WTC11 (cell line): Measurements from ENCODE around the gene RPTOR. TPM values are rescaled to one million over a fixed set of nuclear protein-coding genes. Genes with fewer than 3 reads are reported as not detected.

Experiments used
- ATAC-seq: fragments of 200-7000 bp; cut with Tn5 transposase; 2 replicates; pipeline ENCODE4 v1.10.0; 2021; ENCODE audit warnings: mild to moderate bottlenecking, moderate library complexity
- CTCF ChIA-PET: fragments of 300-600 bp; sonication (Branson Sonifier 250); formaldehyde crosslinking; loops from one replicate; lab custom pipeline; 2021; ENCODE audit warnings: antibody characterized with exemption; lab: Charles Lee
- POLR2A ChIA-PET: fragments of 350-600 bp; sonication (Branson Sonifier 250); formaldehyde crosslinking; loops from one replicate; lab custom pipeline; 2021; ENCODE audit warnings: antibody characterized with exemption; lab: Charles Lee
- DNase-seq: peaks from one replicate; pipeline ENCODE4 v3.0.0; 2021; ENCODE audit warnings: low spot score
- H3K27ac Mint-ChIP-seq: 2 replicates; pipeline ENCODE4 v1.8.0; 2021; ENCODE audit warnings: mixed read lengths
- H3K27me3 Mint-ChIP-seq: 2 replicates; pipeline ENCODE4 v1.8.0; 2021; ENCODE audit warnings: low read depth, mild to moderate bottlenecking, moderate library complexity, mixed read lengths
- H3K36me3 Mint-ChIP-seq: 2 replicates; pipeline ENCODE4 v1.8.0; 2021; ENCODE audit warnings: mixed read lengths
- H3K4me1 Mint-ChIP-seq: 2 replicates; pipeline ENCODE4 v1.8.0; 2022; ENCODE audit warnings: mixed read lengths
- H3K4me3 Mint-ChIP-seq: 2 replicates; pipeline ENCODE4 v1.8.0; 2021; ENCODE audit warnings: mild to moderate bottlenecking, moderate library complexity, mixed read lengths
- H3K9me3 Mint-ChIP-seq: 2 replicates; pipeline ENCODE4 v1.8.0; 2021; ENCODE audit warnings: mixed read lengths
- ARID4B ChIP-seq: sonication (generic); formaldehyde crosslinking; IDR thresholded peaks from 2 replicates; pipeline ENCODE4 v1.8.0; 2023; ENCODE audit warnings: missing genetic modification reagents, mild to moderate bottlenecking, borderline replicate concordance
- CREB1 ChIP-seq: sonication (generic); formaldehyde crosslinking; IDR thresholded peaks from 2 replicates; pipeline ENCODE4 v1.8.0; 2023; ENCODE audit warnings: mild to moderate bottlenecking, missing genetic modification reagents
- CTCF ChIP-seq: fragments of 200-600 bp; IDR thresholded peaks from 2 replicates; pipeline ENCODE4 v1.8.0; 2022; ENCODE audit warnings: antibody characterized with exemption
- ESRRA ChIP-seq: sonication (generic); formaldehyde crosslinking; IDR thresholded peaks from 2 replicates; pipeline ENCODE4 v1.8.1; 2022; ENCODE audit warnings: mild to moderate bottlenecking, missing genetic modification reagents, borderline replicate concordance
- FOXK1 ChIP-seq: sonication (generic); formaldehyde crosslinking; IDR thresholded peaks from 2 replicates; pipeline ENCODE4 v1.8.0; 2022; ENCODE audit warnings: mild to moderate bottlenecking, moderate library complexity, missing genetic modification reagents
- FOXP1 ChIP-seq: sonication (generic); formaldehyde crosslinking; IDR thresholded peaks from 2 replicates; pipeline ENCODE4 v1.8.0; 2022; ENCODE audit warnings: missing genetic modification reagents, mild to moderate bottlenecking, moderate library complexity, borderline replicate concordance
- GTF2I ChIP-seq: fragments of 250-450 bp; sonication (Bioruptor Pico); conservative IDR thresholded peaks from 2 replicates; pipeline ENCODE4 v1.4.0; 2021; ENCODE audit warnings: mild to moderate bottlenecking
- JAZF1 ChIP-seq: fragments of 250-450 bp; sonication (Bioruptor Pico); IDR thresholded peaks from 2 replicates; pipeline ENCODE4 v1.9.0; 2021; ENCODE audit warnings: moderate library complexity, mild to moderate bottlenecking, inconsistent platforms
- JUN ChIP-seq: sonication (generic); formaldehyde crosslinking; IDR thresholded peaks from 2 replicates; pipeline ENCODE4 v1.8.0; 2023; ENCODE audit warnings: mild to moderate bottlenecking, missing genetic modification reagents
- MXD4 ChIP-seq: fragments of 250-450 bp; sonication (Bioruptor Pico); IDR thresholded peaks from 2 replicates; pipeline ENCODE4 v1.8.0; 2021; ENCODE audit warnings: mild to moderate bottlenecking, moderate library complexity, borderline replicate concordance
- MYBL2 ChIP-seq: sonication (generic); formaldehyde crosslinking; IDR thresholded peaks from 2 replicates; pipeline ENCODE4 v1.8.1; 2023; ENCODE audit warnings: mild to moderate bottlenecking, moderate library complexity, missing genetic modification reagents
- NFATC4 ChIP-seq: fragments of 250-450 bp; sonication (Bioruptor Pico); IDR thresholded peaks from 2 replicates; pipeline ENCODE4 v1.9.0; 2021; ENCODE audit warnings: mild to moderate bottlenecking
- NR1H2 ChIP-seq: sonication (generic); formaldehyde crosslinking; IDR thresholded peaks from 2 replicates; pipeline ENCODE4 v1.9.0; 2021; ENCODE audit warnings: mild to moderate bottlenecking, moderate library complexity, missing genetic modification reagents
- SMAD3 ChIP-seq: sonication (generic); formaldehyde crosslinking; IDR thresholded peaks from 2 replicates; pipeline ENCODE4 v1.8.0; 2022; ENCODE audit warnings: missing genetic modification reagents, mild to moderate bottlenecking, borderline replicate concordance
- SMAD4 ChIP-seq: sonication (generic); formaldehyde crosslinking; IDR thresholded peaks from 2 replicates; pipeline ENCODE4 v1.8.0; 2022; ENCODE audit warnings: mild to moderate bottlenecking, missing genetic modification reagents
- SP1 ChIP-seq: sonication (generic); formaldehyde crosslinking; conservative IDR thresholded peaks from 2 replicates; pipeline ENCODE4 v1.8.1; 2022; ENCODE audit warnings: missing genetic modification reagents
- ZBTB21 ChIP-seq: sonication (generic); formaldehyde crosslinking; IDR thresholded peaks from 2 replicates; pipeline ENCODE4 v1.8.1; 2023; ENCODE audit warnings: mild to moderate bottlenecking, missing genetic modification reagents, borderline replicate concordance
- ZNF121 ChIP-seq: sonication (generic); formaldehyde crosslinking; IDR thresholded peaks from 2 replicates; pipeline ENCODE4 v1.8.0; 2023; ENCODE audit warnings: missing genetic modification reagents
- total RNA-seq: library from RNA; stranded (reverse); gene quantifications from 3 replicates; pipeline ENCODE4 v1.2.3, GENCODE V29; 2021
- TF ChIP-seq, protein P1 (sequence below): sonication (generic); formaldehyde crosslinking; IDR thresholded peaks from 2 replicates; pipeline ENCODE4 v1.8.1; 2022; ENCODE audit warnings: mild to moderate bottlenecking, missing genetic modification reagents, moderate library complexity, borderline replicate concordance
- TF ChIP-seq, protein P2 (sequence below): sonication (generic); formaldehyde crosslinking; conservative IDR thresholded peaks from 2 replicates; pipeline ENCODE4 v1.8.1; 2022; ENCODE audit warnings: mild to moderate bottlenecking, missing genetic modification reagents
- TF ChIP-seq, protein P3 (sequence below): fragments of 250-450 bp; sonication (Bioruptor Pico); IDR thresholded peaks from 2 replicates; pipeline ENCODE4 v1.9.0; 2021; ENCODE audit warnings: moderate library complexity, mild to moderate bottlenecking, inconsistent platforms, borderline replicate concordance

The RPTOR gene
- total RNA-seq, 1 experiment from 2014 or later: 41.0 TPM

DNA sequence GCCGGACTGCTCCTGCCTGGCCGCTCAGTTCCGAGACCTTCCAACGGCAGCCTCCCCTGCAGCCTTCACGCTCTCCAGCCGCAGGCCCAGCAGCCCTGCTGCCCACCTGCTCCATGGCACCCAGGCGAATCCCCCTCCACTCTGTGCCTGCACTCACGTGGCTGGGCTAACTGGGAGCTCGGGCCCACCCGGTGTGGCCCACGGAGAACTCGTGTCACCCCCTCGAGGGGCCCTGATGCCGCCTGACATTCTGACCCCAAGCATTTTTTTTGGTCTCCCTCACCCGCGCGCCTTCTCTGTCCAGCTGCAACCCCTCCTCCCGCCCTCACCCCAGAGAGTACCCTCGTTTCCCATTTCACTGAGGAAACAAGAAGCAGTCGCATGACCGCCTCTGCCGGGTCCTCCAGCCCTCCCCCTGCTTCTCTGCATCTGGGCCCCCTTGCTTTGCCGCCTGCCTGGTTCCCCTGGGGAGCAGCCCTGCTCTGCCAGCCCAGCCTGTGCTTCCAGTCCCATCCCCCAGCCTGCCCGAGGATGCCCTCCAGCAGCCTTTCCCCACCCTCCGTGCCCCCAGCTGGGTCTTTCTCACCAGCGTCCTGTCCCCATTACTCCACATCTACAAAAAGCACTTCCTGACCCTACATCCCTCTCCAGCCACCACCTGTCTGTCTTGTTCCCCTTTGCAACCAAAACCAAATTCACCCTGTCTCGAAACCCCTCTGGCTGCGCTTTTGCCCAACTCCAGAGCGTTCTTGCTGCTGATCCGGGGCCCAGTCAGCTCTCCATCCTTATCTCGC lies 300.6 kb downstream of the RPTOR start (continued):
- no peak for TF ChIP-seq MXD4 (CRISPR knock-in tag)
- no peak for TF ChIP-seq ZNF121 (CRISPR knock-in tag)
- no peak for TF ChIP-seq MYBL2 (CRISPR knock-in tag)
- TF ChIP-seq, protein P1, sequence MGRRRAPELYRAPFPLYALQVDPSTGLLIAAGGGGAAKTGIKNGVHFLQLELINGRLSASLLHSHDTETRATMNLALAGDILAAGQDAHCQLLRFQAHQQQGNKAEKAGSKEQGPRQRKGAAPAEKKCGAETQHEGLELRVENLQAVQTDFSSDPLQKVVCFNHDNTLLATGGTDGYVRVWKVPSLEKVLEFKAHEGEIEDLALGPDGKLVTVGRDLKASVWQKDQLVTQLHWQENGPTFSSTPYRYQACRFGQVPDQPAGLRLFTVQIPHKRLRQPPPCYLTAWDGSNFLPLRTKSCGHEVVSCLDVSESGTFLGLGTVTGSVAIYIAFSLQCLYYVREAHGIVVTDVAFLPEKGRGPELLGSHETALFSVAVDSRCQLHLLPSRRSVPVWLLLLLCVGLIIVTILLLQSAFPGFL (CRISPR knock-in tag): no peak

DNA sequence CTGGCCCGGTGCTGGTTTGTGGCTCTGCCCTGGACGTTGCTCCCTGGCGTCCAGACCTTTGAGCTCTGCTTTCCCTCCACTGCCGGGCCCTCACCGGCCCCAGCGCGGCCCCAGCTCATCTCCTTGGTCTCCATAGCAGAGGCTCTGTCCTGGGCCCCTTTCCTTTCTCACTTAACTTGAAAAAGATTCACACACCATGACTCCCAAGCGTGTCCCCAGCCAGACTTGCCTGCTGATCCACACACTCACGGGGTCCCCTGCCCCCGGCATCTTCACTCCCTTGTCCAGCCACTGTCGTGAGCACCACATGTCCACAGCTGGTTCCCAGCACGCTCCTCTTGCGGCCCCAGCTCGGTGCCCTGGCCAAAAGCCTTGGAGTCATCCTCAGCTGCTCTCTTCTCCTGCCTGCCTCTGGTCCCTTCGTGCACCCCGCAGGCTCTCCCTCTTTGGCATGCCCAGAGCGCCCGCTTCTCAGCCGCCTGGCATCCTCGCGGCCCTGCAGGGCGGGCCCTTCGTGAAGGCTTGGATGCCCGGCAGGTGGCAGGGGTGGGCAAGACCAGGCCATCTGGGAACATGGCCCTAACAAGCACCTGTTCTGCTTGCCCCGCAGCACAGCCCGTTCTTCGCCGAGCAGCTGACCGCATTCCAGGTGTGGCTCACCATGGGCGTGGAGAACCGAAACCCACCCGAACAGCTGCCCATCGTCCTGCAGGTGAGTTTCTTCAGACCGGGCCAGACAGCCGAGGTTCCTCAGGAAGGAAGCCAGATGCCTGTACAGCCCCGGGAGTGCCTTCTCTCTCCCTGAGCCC lies 301.4 kb downstream of the RPTOR start:
- ATAC-seq (no peak), DNase-seq (no peak)
- Mint-ChIP-seq H3K36me3 (peaks cover 12% of the 10 kb centered on the region), H3K9me3 (no peaks in the 10 kb centered on the region), H3K27me3 (no peaks in the 10 kb centered on the region), H3K4me3 (no peak overlapping the region), H3K27ac (peak overlapping the region; percentile 55), H3K4me1 (peaks cover 13% of the 10 kb centered on the region)
- no peak for TF ChIP-seq ESRRA (CRISPR knock-in tag)
- no peak for TF ChIP-seq JUN (CRISPR knock-in tag)
- TF ChIP-seq SMAD3 (CRISPR knock-in tag): no peak
- TF ChIP-seq ZBTB21 (CRISPR knock-in tag): no peak
- TF ChIP-seq SMAD4 (CRISPR knock-in tag): no peak
- no peak for TF ChIP-seq NFATC4 (CRISPR knock-in tag)
- no peak for TF ChIP-seq JAZF1 (CRISPR knock-in tag)
- TF ChIP-seq NR1H2 (CRISPR knock-in tag): no peak
- no peak for TF ChIP-seq GTF2I
- TF ChIP-seq, protein P2, sequence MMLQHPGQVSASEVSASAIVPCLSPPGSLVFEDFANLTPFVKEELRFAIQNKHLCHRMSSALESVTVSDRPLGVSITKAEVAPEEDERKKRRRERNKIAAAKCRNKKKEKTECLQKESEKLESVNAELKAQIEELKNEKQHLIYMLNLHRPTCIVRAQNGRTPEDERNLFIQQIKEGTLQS (CRISPR knock-in tag): no peak
- TF ChIP-seq CREB1 (CRISPR knock-in tag): no peak
- no peak for TF ChIP-seq ARID4B
- TF ChIP-seq FOXK1: no peak
- no peak for TF ChIP-seq SP1 (CRISPR knock-in tag)
- TF ChIP-seq FOXP1 (CRISPR knock-in tag): no peak
- no peak for TF ChIP-seq ZNF121 (CRISPR knock-in tag)
- no peak for TF ChIP-seq CTCF
- TF ChIP-seq, protein P3, sequence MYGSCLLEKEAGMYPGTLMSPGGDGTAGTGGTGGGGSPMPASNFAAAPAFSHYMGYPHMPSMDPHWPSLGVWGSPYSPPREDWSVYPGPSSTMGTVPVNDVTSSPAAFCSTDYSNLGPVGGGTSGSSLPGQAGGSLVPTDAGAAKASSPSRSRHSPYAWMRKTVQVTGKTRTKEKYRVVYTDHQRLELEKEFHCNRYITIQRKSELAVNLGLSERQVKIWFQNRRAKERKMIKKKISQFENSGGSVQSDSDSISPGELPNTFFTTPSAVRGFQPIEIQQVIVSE (CRISPR knock-in tag): no peak
- CTCF ChIA-PET: interaction anchor here (0.7 to 1.8 kb wide), 4 partner anchors 18 to 75 kb away, joined by 3 to 8 read pairs (median 4); no protein-coding TSS in a partner anchor
- POLR2A ChIA-PET: interaction anchor here (0.5 to 0.7 kb wide), 2 partner anchors 120 to 368 kb away, joined by 3 read pairs; no protein-coding TSS in a partner anchor
